ENCODE data around the gene NR4A2.

The NR4A2 gene

GRCh38 chr2:156309917-156310316 is 22.6 kb downstream of the NR4A2 start:
- Histone ChIP-seq H3K4me2 (ENCODE audit: low read depth, low read length, poor library complexity, severe bottlenecking) (no peak overlapping the region), H3K27ac (ENCODE audit: low read depth, low read length) (no peak overlapping the region), H3K9ac (ENCODE audit: low read length) (no peak overlapping the region), H3K27me3 (ENCODE audit: low read length) (no peaks in the 10 kb centered on the region), H3K9me3 (ENCODE audit: insufficient read depth, low read length) (no peaks in the 10 kb centered on the region), H3K9me2 (replicated peaks; ENCODE audit: insufficient read depth, low read length) (no peaks in the 10 kb centered on the region), H3K4me3 (ENCODE audit: insufficient read depth, low read length, poor library complexity, severe bottlenecking) (no peak overlapping the region), H3F3A (ENCODE audit: insufficient read depth) (no peaks in the 10 kb centered on the region), H3K79me2 (ENCODE audit: insufficient read depth, low read length) (no peaks in the 10 kb centered on the region), H2AFZ (ENCODE audit: low read depth, low read length, severe bottlenecking) (no peak overlapping the region), H4K20me1 (ENCODE audit: low read depth, low read length) (no peaks in the 10 kb centered on the region), H3K36me3 (ENCODE audit: low read length) (no peaks in the 10 kb centered on the region)
- TF ChIP-seq, protein P1, sequence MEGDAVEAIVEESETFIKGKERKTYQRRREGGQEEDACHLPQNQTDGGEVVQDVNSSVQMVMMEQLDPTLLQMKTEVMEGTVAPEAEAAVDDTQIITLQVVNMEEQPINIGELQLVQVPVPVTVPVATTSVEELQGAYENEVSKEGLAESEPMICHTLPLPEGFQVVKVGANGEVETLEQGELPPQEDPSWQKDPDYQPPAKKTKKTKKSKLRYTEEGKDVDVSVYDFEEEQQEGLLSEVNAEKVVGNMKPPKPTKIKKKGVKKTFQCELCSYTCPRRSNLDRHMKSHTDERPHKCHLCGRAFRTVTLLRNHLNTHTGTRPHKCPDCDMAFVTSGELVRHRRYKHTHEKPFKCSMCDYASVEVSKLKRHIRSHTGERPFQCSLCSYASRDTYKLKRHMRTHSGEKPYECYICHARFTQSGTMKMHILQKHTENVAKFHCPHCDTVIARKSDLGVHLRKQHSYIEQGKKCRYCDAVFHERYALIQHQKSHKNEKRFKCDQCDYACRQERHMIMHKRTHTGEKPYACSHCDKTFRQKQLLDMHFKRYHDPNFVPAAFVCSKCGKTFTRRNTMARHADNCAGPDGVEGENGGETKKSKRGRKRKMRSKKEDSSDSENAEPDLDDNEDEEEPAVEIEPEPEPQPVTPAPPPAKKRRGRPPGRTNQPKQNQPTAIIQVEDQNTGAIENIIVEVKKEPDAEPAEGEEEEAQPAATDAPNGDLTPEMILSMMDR (IDR thresholded peaks at IDR 0.05; ENCODE audit: insufficient read depth, low read length, poor library complexity, severe bottlenecking): no peak
- no peak for TF ChIP-seq EZH2phosphoT487 (conservative IDR thresholded peaks at IDR 0.05; ENCODE audit: low read length)

- no peak overlapping the region for H3K9ac ChIP-seq (ENCODE audit: low read length)
- H3K36me3 ChIP-seq (ENCODE audit: low read length): no peaks in the 10 kb centered on the region
- no peak overlapping the region for H2AFZ ChIP-seq (ENCODE audit: low read depth, low read length, severe bottlenecking)
- no peaks in the 10 kb centered on the region for H3K9me2 ChIP-seq (replicated peaks; ENCODE audit: insufficient read depth, low read length)
- H4K20me1 ChIP-seq (ENCODE audit: low read depth, low read length): no peaks in the 10 kb centered on the region
- no peak overlapping the region for H3K27ac ChIP-seq (ENCODE audit: low read depth, low read length)
- TF ChIP-seq, protein P1 (IDR thresholded peaks at IDR 0.05; ENCODE audit: insufficient read depth, low read length, poor library complexity, severe bottlenecking): no peak
- TF ChIP-seq EZH2phosphoT487 (conservative IDR thresholded peaks at IDR 0.05; ENCODE audit: low read length): no peak
- H3K27me3 ChIP-seq (ENCODE audit: low read length): no peaks in the 10 kb centered on the region
- no peaks in the 10 kb centered on the region for H3K79me2 ChIP-seq (ENCODE audit: insufficient read depth, low read length)
- no peak overlapping the region for H3K4me3 ChIP-seq (ENCODE audit: insufficient read depth, low read length, poor library complexity, severe bottlenecking)
- H3K9me3 ChIP-seq (ENCODE audit: insufficient read depth, low read length): no peaks in the 10 kb centered on the region
- no peaks in the 10 kb centered on the region for H3F3A ChIP-seq (ENCODE audit: insufficient read depth)
- H3K4me2 ChIP-seq (ENCODE audit: low read depth, low read length, poor library complexity, severe bottlenecking): no peak overlapping the region
Measured at GRCh38 chr2:156309167-156309566, 23.4 kb downstream of the NR4A2 start.

GRCh38 chr2:156306821-156307220 is 25.7 kb downstream of the NR4A2 start:
- Histone ChIP-seq H3K9me2 (replicated peaks; ENCODE audit: insufficient read depth, low read length) (no peaks in the 10 kb centered on the region), H3F3A (ENCODE audit: insufficient read depth) (no peaks in the 10 kb centered on the region), H3K36me3 (ENCODE audit: low read length) (no peaks in the 10 kb centered on the region), H4K20me1 (ENCODE audit: low read depth, low read length) (no peaks in the 10 kb centered on the region), H3K4me3 (ENCODE audit: insufficient read depth, low read length, poor library complexity, severe bottlenecking) (no peak overlapping the region), H3K4me2 (ENCODE audit: low read depth, low read length, poor library complexity, severe bottlenecking) (no peak overlapping the region), H3K9me3 (ENCODE audit: insufficient read depth, low read length) (no peaks in the 10 kb centered on the region), H3K9ac (ENCODE audit: low read length) (no peak overlapping the region), H2AFZ (ENCODE audit: low read depth, low read length, severe bottlenecking) (no peak overlapping the region), H3K27me3 (ENCODE audit: low read length) (no peaks in the 10 kb centered on the region), H3K79me2 (ENCODE audit: insufficient read depth, low read length) (no peaks in the 10 kb centered on the region), H3K27ac (ENCODE audit: low read depth, low read length) (no peak overlapping the region)
- TF ChIP-seq, protein P1 (IDR thresholded peaks at IDR 0.05; ENCODE audit: insufficient read depth, low read length, poor library complexity, severe bottlenecking): no peak
- TF ChIP-seq EZH2phosphoT487 (conservative IDR thresholded peaks at IDR 0.05; ENCODE audit: low read length): no peak
